ENCODE measurements around the gene MIDN.

Gene MIDN

GRCh38 chr19:1265615-1266128, 17.3 kb downstream of the MIDN start:
- Histone ChIP-seq H3K27me3 (ENCODE audit: insufficient read depth, low read length) (peaks cover 10% of the 10 kb centered on the region), H3K4me3 (ENCODE audit: low read length) (peak overlapping the region; percentile 61), H3K9me3 (ENCODE audit: insufficient read depth, low read depth, low read length) (no peaks in the 10 kb centered on the region), H3K36me3 (ENCODE audit: insufficient read depth, low read length) (peaks cover 9% of the 10 kb centered on the region), H3K27ac (ENCODE audit: low read depth, low read length) (peak overlapping the region; percentile 75), H3K9ac (ENCODE audit: low read depth, low read length) (peak overlapping the region; percentile 61), H3K4me1 (ENCODE audit: insufficient read depth, low read length) (peaks cover 37% of the 10 kb centered on the region)
- 7% methylated on average over 21 of the region's 28 CpGs for WGBS

- H3K9ac ChIP-seq (ENCODE audit: low read depth, low read length), result peak overlapping the region; percentile 61
Measured at GRCh38 chr19:1266129-1266915, 17.9 kb downstream of the MIDN start.

GRCh38 chr19:1266916-1267476, 18.6 kb downstream of the MIDN start:
- Histone ChIP-seq H3K36me3 (ENCODE audit: insufficient read depth, low read length) (peaks cover 22% of the 10 kb centered on the region), H3K27me3 (ENCODE audit: insufficient read depth, low read length) (peaks cover 10% of the 10 kb centered on the region), H3K27ac (ENCODE audit: low read depth, low read length) (no peak overlapping the region), H3K9ac (ENCODE audit: low read depth, low read length) (peak overlapping the region; percentile 9; the same call in 1 of the 2 replicates), H3K4me3 (ENCODE audit: low read length) (peak overlapping the region; percentile 61), H3K9me3 (ENCODE audit: insufficient read depth, low read depth, low read length) (no peaks in the 10 kb centered on the region), H3K4me1 (ENCODE audit: insufficient read depth, low read length) (peaks cover 37% of the 10 kb centered on the region)
- 1% methylated on average over 59 of the region's 59 CpGs for WGBS

More at GRCh38 chr19:1266129-1266915, 17.9 kb downstream of the MIDN start:
- H3K9me3 ChIP-seq (ENCODE audit: insufficient read depth, low read depth, low read length), result no peaks in the 10 kb centered on the region
- peaks cover 41% of the 10 kb centered on the region for H3K4me1 ChIP-seq (ENCODE audit: insufficient read depth, low read length)
- peaks cover 15% of the 10 kb centered on the region for H3K36me3 ChIP-seq (ENCODE audit: insufficient read depth, low read length)
- peak overlapping the region; percentile 61 for H3K4me3 ChIP-seq (ENCODE audit: low read length)
- WGBS, result 2% methylated on average over 84 of the region's 84 CpGs
- H3K27ac ChIP-seq (ENCODE audit: low read depth, low read length), result peak overlapping the region; percentile 75
- H3K27me3 ChIP-seq (ENCODE audit: insufficient read depth, low read length), result peaks cover 10% of the 10 kb centered on the region

- Histone ChIP-seq H3K9ac (ENCODE audit: low read depth, low read length) (peak overlapping the region; percentile 9; the same call in 1 of the 2 replicates), H3K4me3 (ENCODE audit: low read length) (peak overlapping the region; percentile 61), H3K27me3 (ENCODE audit: insufficient read depth, low read length) (peaks cover 10% of the 10 kb centered on the region), H3K36me3 (ENCODE audit: insufficient read depth, low read length) (peaks cover 29% of the 10 kb centered on the region), H3K27ac (ENCODE audit: low read depth, low read length) (no peak overlapping the region), H3K9me3 (ENCODE audit: insufficient read depth, low read depth, low read length) (no peaks in the 10 kb centered on the region), H3K4me1 (ENCODE audit: insufficient read depth, low read length) (peaks cover 36% of the 10 kb centered on the region)
- 15% methylated on average over 33 of the region's 35 CpGs for WGBS
Measured at GRCh38 chr19:1267477-1268225, 19.3 kb downstream of the MIDN start.

- 51% methylated on average over 40 of the region's 40 CpGs for WGBS
- H3K27me3 ChIP-seq (ENCODE audit: insufficient read depth, low read length), result peaks cover 10% of the 10 kb centered on the region
- H3K27ac ChIP-seq (ENCODE audit: low read depth, low read length), result no peak overlapping the region
- no peaks in the 10 kb centered on the region for H3K9me3 ChIP-seq (ENCODE audit: insufficient read depth, low read depth, low read length)
- H3K9ac ChIP-seq (ENCODE audit: low read depth, low read length), result no peak overlapping the region
- peak overlapping the region; percentile 61 for H3K4me3 ChIP-seq (ENCODE audit: low read length)
- peaks cover 31% of the 10 kb centered on the region for H3K4me1 ChIP-seq (ENCODE audit: insufficient read depth, low read length)
- H3K36me3 ChIP-seq (ENCODE audit: insufficient read depth, low read length), result peaks cover 37% of the 10 kb centered on the region
Measured at GRCh38 chr19:1268226-1269064, 20.1 kb downstream of the MIDN start.

GRCh38 chr19:1269065-1269477, 20.7 kb downstream of the MIDN start, which contains the start of gene CIRBP:
Gene CIRBP, plus strand, starts transcription at chr19:1269332. Its CDS starts 1,602 bp downstream, at chr19:1270934.
- Histone ChIP-seq H3K27ac (ENCODE audit: low read depth, low read length) (peak within 1 kb of the TSS; percentile 89), H3K4me1 (ENCODE audit: insufficient read depth, low read length) (peaks cover 32% of the 10 kb centered on the region), H3K27me3 (ENCODE audit: insufficient read depth, low read length) (peaks cover 10% of the 10 kb centered on the region), H3K36me3 (ENCODE audit: insufficient read depth, low read length) (peaks cover 43% of the 10 kb centered on the region), H3K9ac (ENCODE audit: low read depth, low read length) (peak within 1 kb of the TSS; percentile 96), H3K4me3 (ENCODE audit: low read length) (peak within 1 kb of the TSS; percentile 76), H3K9me3 (ENCODE audit: insufficient read depth, low read depth, low read length) (no peaks in the 10 kb centered on the region)
- WGBS, result under 1% methylated on average over 50 of the region's 50 CpGs

GRCh38 chr19:1269478-1270212, 21.3 kb downstream of the MIDN start:
- peak overlapping the region; percentile 89 for H3K27ac ChIP-seq (ENCODE audit: low read depth, low read length)
- H3K27me3 ChIP-seq (ENCODE audit: insufficient read depth, low read length), result peaks cover 10% of the 10 kb centered on the region
- H3K4me3 ChIP-seq (ENCODE audit: low read length), result peak overlapping the region; percentile 76
- H3K9ac ChIP-seq (ENCODE audit: low read depth, low read length), result peak overlapping the region; percentile 96
- peaks cover 28% of the 10 kb centered on the region for H3K4me1 ChIP-seq (ENCODE audit: insufficient read depth, low read length)
- H3K36me3 ChIP-seq (ENCODE audit: insufficient read depth, low read length), result peaks cover 44% of the 10 kb centered on the region
- WGBS, result 1% methylated on average over 64 of the region's 64 CpGs
- H3K9me3 ChIP-seq (ENCODE audit: insufficient read depth, low read depth, low read length), result no peaks in the 10 kb centered on the region

- H3K36me3 ChIP-seq (ENCODE audit: insufficient read depth, low read length), result peaks cover 48% of the 10 kb centered on the region
- H3K27me3 ChIP-seq (ENCODE audit: insufficient read depth, low read length), result peaks cover 10% of the 10 kb centered on the region
- H3K27ac ChIP-seq (ENCODE audit: low read depth, low read length), result peak overlapping the region; percentile 89
- peaks cover 22% of the 10 kb centered on the region for H3K4me1 ChIP-seq (ENCODE audit: insufficient read depth, low read length)
- 57% methylated on average over 7 of the region's 8 CpGs for WGBS
- H3K9ac ChIP-seq (ENCODE audit: low read depth, low read length), result peak overlapping the region; percentile 96
- no peaks in the 10 kb centered on the region for H3K9me3 ChIP-seq (ENCODE audit: insufficient read depth, low read depth, low read length)
- peak overlapping the region; percentile 76 for H3K4me3 ChIP-seq (ENCODE audit: low read length)
Measured at GRCh38 chr19:1270213-1270853, 21.9 kb downstream of the MIDN start.

- H3K27me3 ChIP-seq (ENCODE audit: insufficient read depth, low read length), result peaks cover 10% of the 10 kb centered on the region
- H3K36me3 ChIP-seq (ENCODE audit: insufficient read depth, low read length), result peaks cover 48% of the 10 kb centered on the region
- WGBS, result 93% methylated on average over 26 of the region's 26 CpGs
- no peak overlapping the region for H3K4me3 ChIP-seq (ENCODE audit: low read length)
- no peaks in the 10 kb centered on the region for H3K9me3 ChIP-seq (ENCODE audit: insufficient read depth, low read depth, low read length)
- H3K9ac ChIP-seq (ENCODE audit: low read depth, low read length), result peak overlapping the region; percentile 96; the same call in 1 of the 2 replicates
- H3K27ac ChIP-seq (ENCODE audit: low read depth, low read length), result peak overlapping the region; percentile 89
- peaks cover 22% of the 10 kb centered on the region for H3K4me1 ChIP-seq (ENCODE audit: insufficient read depth, low read length)
Measured at GRCh38 chr19:1270854-1271527, 22.6 kb downstream of the MIDN start.
